ENCODE data around the gene NCEH1. TPM values are rescaled to one million over a fixed set of nuclear protein-coding genes. Genes with fewer than 3 reads are reported as not detected.

The NCEH1 gene
- total and polyA plus RNA-seq, 2 of the 4 experiments (the other 2 are of a cell fraction): 22.3 to 23.3 TPM

DNA sequence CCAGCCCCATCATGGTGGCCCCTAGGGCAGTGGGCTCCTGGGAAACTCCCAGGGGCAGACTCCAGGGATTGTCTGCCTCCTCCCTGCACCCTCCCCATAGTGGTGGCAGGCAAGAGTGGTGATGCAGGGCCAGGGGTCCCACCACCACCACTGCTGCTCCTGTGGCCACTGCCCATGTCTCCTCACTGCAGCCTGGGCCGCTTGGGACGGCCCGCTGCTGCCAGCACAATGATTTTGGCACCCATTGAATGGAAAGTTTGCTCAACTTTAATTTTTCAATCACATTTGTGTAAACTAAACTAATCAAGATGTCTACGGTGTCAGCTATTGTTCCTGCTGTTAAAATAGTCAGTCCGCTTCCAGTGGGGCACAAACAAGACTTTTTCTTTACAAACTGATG is 95.6 kb downstream of the NCEH1 start:
- dilution Hi-C loops (cut with HindIII; ENCODE audit: low sequenced_read_pairs, unreplicated experiment): no loop called here
- H4K8ac ChIP-seq (ENCODE audit: low read depth in 2 of 2, low read length in 2 of 2): no peak overlapping the region
- in situ Hi-C loops (cut with MboI; ENCODE audit: low sequenced_read_pairs): no loop called here
- no peak overlapping the region for H2AK5ac ChIP-seq (ENCODE audit: low read depth, low read length)
- no peak overlapping the region for H3K9ac ChIP-seq (ENCODE audit: low read depth, low read length)
- no peak overlapping the region for H2BK20ac ChIP-seq (ENCODE audit: low read depth, low read length)
- H2AFZ ChIP-seq (replicated peaks; ENCODE audit: low read length, poor library complexity): no peak overlapping the region
- ATAC-seq (ENCODE audit: low read depth): no peak
- H4K20me1 ChIP-seq (ENCODE audit: insufficient read depth, low read length): no peaks in the 10 kb centered on the region
- no peak overlapping the region for H2BK5ac ChIP-seq (ENCODE audit: low read depth, low read length, poor library complexity, severe bottlenecking)
- peaks cover 6% of the 10 kb centered on the region; the same call in 1 of the 2 replicates for H3K9me3 ChIP-seq (ENCODE audit: control insufficient read depth, insufficient read depth, low read length)
- no peak overlapping the region for H3K4me2 ChIP-seq (ENCODE audit: low read depth, low read length)
- ChIA-PET POLR2A (ENCODE audit: unreplicated experiment) (no interaction called here), CTCF (interaction anchor here (1.2 kb wide), 1 partner anchor 51 kb away, joined by 4 read pairs; no protein-coding TSS in a partner anchor)
- TF ChIP-seq RCOR1 (IDR thresholded peaks at IDR 0.05; ENCODE audit: insufficient replicate concordance, low read length) (no peak), NFE2L2 (IDR thresholded peaks at IDR 0.05; ENCODE audit: low read depth, low read length) (no peak), BHLHE40 (IDR thresholded peaks at IDR 0.05; ENCODE audit: low read depth, low read length) (no peak), MAFK (IDR thresholded peaks at IDR 0.05; ENCODE audit: low read depth, low read length) (no peak), CHD1 (IDR thresholded peaks at IDR 0.05; ENCODE audit: low read depth, low read length) (no peak), POLR2A (IDR thresholded peaks at IDR 0.05; ENCODE audit: low read depth, low read length) (no peak), SMC3 (IDR thresholded peaks at IDR 0.05; ENCODE audit: low read depth, low read length) (no peak)
- TF ChIP-seq, protein P1, sequence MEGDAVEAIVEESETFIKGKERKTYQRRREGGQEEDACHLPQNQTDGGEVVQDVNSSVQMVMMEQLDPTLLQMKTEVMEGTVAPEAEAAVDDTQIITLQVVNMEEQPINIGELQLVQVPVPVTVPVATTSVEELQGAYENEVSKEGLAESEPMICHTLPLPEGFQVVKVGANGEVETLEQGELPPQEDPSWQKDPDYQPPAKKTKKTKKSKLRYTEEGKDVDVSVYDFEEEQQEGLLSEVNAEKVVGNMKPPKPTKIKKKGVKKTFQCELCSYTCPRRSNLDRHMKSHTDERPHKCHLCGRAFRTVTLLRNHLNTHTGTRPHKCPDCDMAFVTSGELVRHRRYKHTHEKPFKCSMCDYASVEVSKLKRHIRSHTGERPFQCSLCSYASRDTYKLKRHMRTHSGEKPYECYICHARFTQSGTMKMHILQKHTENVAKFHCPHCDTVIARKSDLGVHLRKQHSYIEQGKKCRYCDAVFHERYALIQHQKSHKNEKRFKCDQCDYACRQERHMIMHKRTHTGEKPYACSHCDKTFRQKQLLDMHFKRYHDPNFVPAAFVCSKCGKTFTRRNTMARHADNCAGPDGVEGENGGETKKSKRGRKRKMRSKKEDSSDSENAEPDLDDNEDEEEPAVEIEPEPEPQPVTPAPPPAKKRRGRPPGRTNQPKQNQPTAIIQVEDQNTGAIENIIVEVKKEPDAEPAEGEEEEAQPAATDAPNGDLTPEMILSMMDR (conservative IDR thresholded peaks at IDR 0.05; ENCODE audit: low read depth, low read length): no peak
- TF ChIP-seq, protein P2, sequence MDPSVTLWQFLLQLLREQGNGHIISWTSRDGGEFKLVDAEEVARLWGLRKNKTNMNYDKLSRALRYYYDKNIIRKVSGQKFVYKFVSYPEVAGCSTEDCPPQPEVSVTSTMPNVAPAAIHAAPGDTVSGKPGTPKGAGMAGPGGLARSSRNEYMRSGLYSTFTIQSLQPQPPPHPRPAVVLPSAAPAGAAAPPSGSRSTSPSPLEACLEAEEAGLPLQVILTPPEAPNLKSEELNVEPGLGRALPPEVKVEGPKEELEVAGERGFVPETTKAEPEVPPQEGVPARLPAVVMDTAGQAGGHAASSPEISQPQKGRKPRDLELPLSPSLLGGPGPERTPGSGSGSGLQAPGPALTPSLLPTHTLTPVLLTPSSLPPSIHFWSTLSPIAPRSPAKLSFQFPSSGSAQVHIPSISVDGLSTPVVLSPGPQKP (IDR thresholded peaks at IDR 0.05; ENCODE audit: borderline replicate concordance, low read depth, low read length): no peak
- TF ChIP-seq, protein P3, sequence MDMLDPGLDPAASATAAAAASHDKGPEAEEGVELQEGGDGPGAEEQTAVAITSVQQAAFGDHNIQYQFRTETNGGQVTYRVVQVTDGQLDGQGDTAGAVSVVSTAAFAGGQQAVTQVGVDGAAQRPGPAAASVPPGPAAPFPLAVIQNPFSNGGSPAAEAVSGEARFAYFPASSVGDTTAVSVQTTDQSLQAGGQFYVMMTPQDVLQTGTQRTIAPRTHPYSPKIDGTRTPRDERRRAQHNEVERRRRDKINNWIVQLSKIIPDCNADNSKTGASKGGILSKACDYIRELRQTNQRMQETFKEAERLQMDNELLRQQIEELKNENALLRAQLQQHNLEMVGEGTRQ (IDR thresholded peaks at IDR 0.05; ENCODE audit: low read depth, low read length): no peak
- no peaks in the 10 kb centered on the region for H3K9me1 ChIP-seq (ENCODE audit: insufficient read depth, low read length)
- DNase-seq: no peak
- no peak overlapping the region for H3K23ac ChIP-seq (ENCODE audit: low read depth, low read length)
- no peak overlapping the region for H3K4me3 ChIP-seq (ENCODE audit: insufficient read depth, low read depth, low read length)
- intact Hi-C loops (cut with micrococcal nuclease): no loop called here
- no peak overlapping the region for H2AK9ac ChIP-seq (replicated peaks; ENCODE audit: low read depth, low read length, poor library complexity)
- H3K56ac ChIP-seq (ENCODE audit: extremely low read depth, insufficient read depth, low read length): no peak overlapping the region
- H3K14ac ChIP-seq (replicated peaks; ENCODE audit: low read depth, low read length): no peak overlapping the region
- H4K5ac ChIP-seq (ENCODE audit: low read depth, low read length): no peak overlapping the region
- H3K36me3 ChIP-seq (ENCODE audit: control insufficient read depth, insufficient read depth, low read length): no peaks in the 10 kb centered on the region
- no peaks in the 10 kb centered on the region; the same call in 1 of the 2 replicates for H3K4me1 ChIP-seq (ENCODE audit: control insufficient read depth, insufficient read depth, low read length)
- H3K27me3 ChIP-seq (ENCODE audit: control insufficient read depth, insufficient read depth, low read length): no peaks in the 10 kb centered on the region
- no peak overlapping the region for H3K27ac ChIP-seq (ENCODE audit: insufficient read depth, low read length)
- 93% methylated on average over 5 of the region's 5 CpGs; no CpG with 5 or more reads in 1 of the 2 experiments for WGBS, 2 experiments (ENCODE audit: extremely low coverage in 2 of 2, insufficient read length in 1 of 2)
- no peak overlapping the region for H4K91ac ChIP-seq (ENCODE audit: insufficient read depth, low read depth, low read length)
- no peak overlapping the region for H3K4ac ChIP-seq (ENCODE audit: low read depth, low read length)
- H2BK15ac ChIP-seq (ENCODE audit: low read depth, low read length): no peak overlapping the region
- no peaks in the 10 kb centered on the region for H3K79me1 ChIP-seq (ENCODE audit: low read depth in 1 of 2, low read length in 2 of 2)
- no peak overlapping the region for H2BK120ac ChIP-seq (ENCODE audit: low read depth, low read length)
- H3K18ac ChIP-seq (ENCODE audit: low read depth, low read length): no peak overlapping the region
- no TSS peak for BruUV-seq (replicated peaks)

All from IMR-90 (cell line).